Measurements from ENCODE around the gene AQP6.

- TF ChIP-seq POLR2AphosphoS5 (IDR thresholded peaks at IDR 0.05; ENCODE audit: insufficient read depth, low read depth, low read length): no peak
- TF ChIP-seq, protein P1, sequence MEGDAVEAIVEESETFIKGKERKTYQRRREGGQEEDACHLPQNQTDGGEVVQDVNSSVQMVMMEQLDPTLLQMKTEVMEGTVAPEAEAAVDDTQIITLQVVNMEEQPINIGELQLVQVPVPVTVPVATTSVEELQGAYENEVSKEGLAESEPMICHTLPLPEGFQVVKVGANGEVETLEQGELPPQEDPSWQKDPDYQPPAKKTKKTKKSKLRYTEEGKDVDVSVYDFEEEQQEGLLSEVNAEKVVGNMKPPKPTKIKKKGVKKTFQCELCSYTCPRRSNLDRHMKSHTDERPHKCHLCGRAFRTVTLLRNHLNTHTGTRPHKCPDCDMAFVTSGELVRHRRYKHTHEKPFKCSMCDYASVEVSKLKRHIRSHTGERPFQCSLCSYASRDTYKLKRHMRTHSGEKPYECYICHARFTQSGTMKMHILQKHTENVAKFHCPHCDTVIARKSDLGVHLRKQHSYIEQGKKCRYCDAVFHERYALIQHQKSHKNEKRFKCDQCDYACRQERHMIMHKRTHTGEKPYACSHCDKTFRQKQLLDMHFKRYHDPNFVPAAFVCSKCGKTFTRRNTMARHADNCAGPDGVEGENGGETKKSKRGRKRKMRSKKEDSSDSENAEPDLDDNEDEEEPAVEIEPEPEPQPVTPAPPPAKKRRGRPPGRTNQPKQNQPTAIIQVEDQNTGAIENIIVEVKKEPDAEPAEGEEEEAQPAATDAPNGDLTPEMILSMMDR (IDR thresholded peaks at IDR 0.05; ENCODE audit: extremely low read depth in 1 of 2, insufficient read depth in 1 of 2, low read depth in 1 of 2, low read length in 2 of 2): no peak
- TF ChIP-seq POLR2A (IDR thresholded peaks at IDR 0.05; ENCODE audit: low read depth, low read length): no peak
- no peak for TF ChIP-seq MYC (IDR thresholded peaks at IDR 0.05; ENCODE audit: low read depth, low read length)
Observed at GRCh38 chr12:50006754-50007442, 34.2 kb downstream of the AQP6 start.

Data from endothelial cell of umbilical vein (primary cell).